Measurements from ENCODE around the gene STAB2.
"Not testable (repeated sequence)": the region's sequence is repeated elsewhere in the genome, so short reads cannot be mapped to it uniquely, and the experiment has no call there.

STAB2 gene

GRCh38 chr12:103634732-103635131 lies 47.7 kb downstream of the STAB2 start:
- Histone ChIP-seq H3K36me3 (ENCODE audit: insufficient read depth, low read length) (no peaks in the 10 kb centered on the region), H3K9ac (ENCODE audit: low read depth, low read length) (no peak overlapping the region), H3K9me3 (replicated peaks; ENCODE audit: low read length) (no peaks in the 10 kb centered on the region), H3K4me3 (ENCODE audit: low read length) (no peak overlapping the region), H3K4me1 (ENCODE audit: control insufficient read depth, insufficient read depth, low read length) (no peaks in the 10 kb centered on the region), H3K4me2 (ENCODE audit: low read length) (no peak overlapping the region), H3K27me3 (ENCODE audit: control insufficient read depth, insufficient read depth, low read length) (peaks cover 14% of the 10 kb centered on the region)

- Histone ChIP-seq H3K9ac (ENCODE audit: low read depth, low read length) (no peak overlapping the region), H3K4me1 (ENCODE audit: control insufficient read depth, insufficient read depth, low read length) (no peaks in the 10 kb centered on the region), H3K4me3 (ENCODE audit: low read length) (no peak overlapping the region), H3K4me2 (ENCODE audit: low read length) (no peak overlapping the region), H3K36me3 (ENCODE audit: insufficient read depth, low read length) (no peaks in the 10 kb centered on the region), H3K27me3 (ENCODE audit: control insufficient read depth, insufficient read depth, low read length) (peaks cover 14% of the 10 kb centered on the region), H3K9me3 (replicated peaks; ENCODE audit: low read length) (no peaks in the 10 kb centered on the region)
Observed at GRCh38 chr12:103635419-103635818, 48.3 kb downstream of the STAB2 start.

GRCh38 chr12:103637021-103637420 lies 49.9 kb downstream of the STAB2 start:
- no peak overlapping the region for H3K4me2 ChIP-seq (ENCODE audit: low read length)
- H3K27me3 ChIP-seq (ENCODE audit: control insufficient read depth, insufficient read depth, low read length): peaks cover 14% of the 10 kb centered on the region
- H3K9ac ChIP-seq (ENCODE audit: low read depth, low read length): no peak overlapping the region
- H3K4me1 ChIP-seq (ENCODE audit: control insufficient read depth, insufficient read depth, low read length): no peaks in the 10 kb centered on the region
- no peak overlapping the region for H3K4me3 ChIP-seq (ENCODE audit: low read length)
- no peaks in the 10 kb centered on the region for H3K36me3 ChIP-seq (ENCODE audit: insufficient read depth, low read length)
- no peaks in the 10 kb centered on the region for H3K9me3 ChIP-seq (replicated peaks; ENCODE audit: low read length)

GRCh38 chr12:103637429-103637828 lies 50.4 kb downstream of the STAB2 start:
- Histone ChIP-seq H3K36me3 (ENCODE audit: insufficient read depth, low read length) (no peaks in the 10 kb centered on the region), H3K4me3 (ENCODE audit: low read length) (no peak overlapping the region), H3K4me1 (ENCODE audit: control insufficient read depth, insufficient read depth, low read length) (no peaks in the 10 kb centered on the region), H3K27me3 (ENCODE audit: control insufficient read depth, insufficient read depth, low read length) (peaks cover 14% of the 10 kb centered on the region), H3K9me3 (replicated peaks; ENCODE audit: low read length) (no peaks in the 10 kb centered on the region), H3K4me2 (ENCODE audit: low read length) (no peak overlapping the region), H3K9ac (ENCODE audit: low read depth, low read length) (no peak overlapping the region)

GRCh38 chr12:103639983-103640382 lies 52.9 kb downstream of the STAB2 start:
- Histone ChIP-seq H3K9me3 (replicated peaks; ENCODE audit: low read length) (no peaks in the 10 kb centered on the region), H3K4me1 (ENCODE audit: control insufficient read depth, insufficient read depth, low read length) (no peaks in the 10 kb centered on the region), H3K27me3 (ENCODE audit: control insufficient read depth, insufficient read depth, low read length) (peaks cover 10% of the 10 kb centered on the region), H3K4me3 (ENCODE audit: low read length) (no peak overlapping the region), H3K4me2 (ENCODE audit: low read length) (no peak overlapping the region), H3K9ac (ENCODE audit: low read depth, low read length) (no peak overlapping the region), H3K36me3 (ENCODE audit: insufficient read depth, low read length) (no peaks in the 10 kb centered on the region)

GRCh38 chr12:103640410-103640809 lies 53.3 kb downstream of the STAB2 start:
- H3K4me2 ChIP-seq (ENCODE audit: low read length): no peak overlapping the region
- H3K36me3 ChIP-seq (ENCODE audit: insufficient read depth, low read length): no peaks in the 10 kb centered on the region
- no peak overlapping the region for H3K9ac ChIP-seq (ENCODE audit: low read depth, low read length)
- no peak overlapping the region for H3K4me3 ChIP-seq (ENCODE audit: low read length)
- H3K4me1 ChIP-seq (ENCODE audit: control insufficient read depth, insufficient read depth, low read length): no peaks in the 10 kb centered on the region
- H3K27me3 ChIP-seq (ENCODE audit: control insufficient read depth, insufficient read depth, low read length): peaks cover 10% of the 10 kb centered on the region
- no peaks in the 10 kb centered on the region for H3K9me3 ChIP-seq (replicated peaks; ENCODE audit: low read length)

GRCh38 chr12:103640831-103641230 lies 53.8 kb downstream of the STAB2 start:
- H3K9ac ChIP-seq (ENCODE audit: low read depth, low read length): no peak overlapping the region
- peaks cover 10% of the 10 kb centered on the region for H3K27me3 ChIP-seq (ENCODE audit: control insufficient read depth, insufficient read depth, low read length)
- H3K9me3 ChIP-seq (replicated peaks; ENCODE audit: low read length): no peaks in the 10 kb centered on the region
- no peaks in the 10 kb centered on the region for H3K36me3 ChIP-seq (ENCODE audit: insufficient read depth, low read length)
- H3K4me1 ChIP-seq (ENCODE audit: control insufficient read depth, insufficient read depth, low read length): no peaks in the 10 kb centered on the region
- H3K4me2 ChIP-seq (ENCODE audit: low read length): no peak overlapping the region
- no peak overlapping the region for H3K4me3 ChIP-seq (ENCODE audit: low read length)

- Histone ChIP-seq H3K4me2 (ENCODE audit: low read length) (no peak overlapping the region), H3K9ac (ENCODE audit: low read depth, low read length) (no peak overlapping the region), H3K4me3 (ENCODE audit: low read length) (no peak overlapping the region), H3K36me3 (ENCODE audit: insufficient read depth, low read length) (no peaks in the 10 kb centered on the region), H3K9me3 (replicated peaks; ENCODE audit: low read length) (no peaks in the 10 kb centered on the region), H3K27me3 (ENCODE audit: control insufficient read depth, insufficient read depth, low read length) (peaks cover 10% of the 10 kb centered on the region), H3K4me1 (ENCODE audit: control insufficient read depth, insufficient read depth, low read length) (peaks cover 5% of the 10 kb centered on the region)
Observed at GRCh38 chr12:103642240-103642864, 55.3 kb downstream of the STAB2 start.

- H3K9me3 ChIP-seq (replicated peaks; ENCODE audit: low read length): no peaks in the 10 kb centered on the region
- no peak overlapping the region for H3K4me3 ChIP-seq (ENCODE audit: low read length)
- no peak overlapping the region for H3K4me2 ChIP-seq (ENCODE audit: low read length)
- H3K36me3 ChIP-seq (ENCODE audit: insufficient read depth, low read length): no peaks in the 10 kb centered on the region
- H3K4me1 ChIP-seq (ENCODE audit: control insufficient read depth, insufficient read depth, low read length): peaks cover 5% of the 10 kb centered on the region
- no peaks in the 10 kb centered on the region for H3K27me3 ChIP-seq (ENCODE audit: control insufficient read depth, insufficient read depth, low read length)
- H3K9ac ChIP-seq (ENCODE audit: low read depth, low read length): no peak overlapping the region
Observed at GRCh38 chr12:103645202-103645601, 58.1 kb downstream of the STAB2 start.

GRCh38 chr12:103647267-103647666 lies 60.2 kb downstream of the STAB2 start:
- no peak overlapping the region for H3K9ac ChIP-seq (ENCODE audit: low read depth, low read length)
- no peaks in the 10 kb centered on the region for H3K36me3 ChIP-seq (ENCODE audit: insufficient read depth, low read length)
- H3K4me1 ChIP-seq (ENCODE audit: control insufficient read depth, insufficient read depth, low read length): peaks cover 5% of the 10 kb centered on the region
- no peak overlapping the region for H3K4me3 ChIP-seq (ENCODE audit: low read length)
- H3K4me2 ChIP-seq (ENCODE audit: low read length): no peak overlapping the region
- no peaks in the 10 kb centered on the region for H3K9me3 ChIP-seq (replicated peaks; ENCODE audit: low read length)
- no peaks in the 10 kb centered on the region for H3K27me3 ChIP-seq (ENCODE audit: control insufficient read depth, insufficient read depth, low read length)

- H3K9ac ChIP-seq (ENCODE audit: low read depth, low read length): no peak overlapping the region
- peaks cover 6% of the 10 kb centered on the region for H3K27me3 ChIP-seq (ENCODE audit: control insufficient read depth, insufficient read depth, low read length)
- no peak overlapping the region for H3K4me3 ChIP-seq (ENCODE audit: low read length)
- H3K4me1 ChIP-seq (ENCODE audit: control insufficient read depth, insufficient read depth, low read length): no peaks in the 10 kb centered on the region
- no peak overlapping the region for H3K4me2 ChIP-seq (ENCODE audit: low read length)
- no peaks in the 10 kb centered on the region for H3K9me3 ChIP-seq (replicated peaks; ENCODE audit: low read length)
- no peaks in the 10 kb centered on the region for H3K36me3 ChIP-seq (ENCODE audit: insufficient read depth, low read length)
Observed at GRCh38 chr12:103652808-103653207, 65.7 kb downstream of the STAB2 start.

- not testable (repeated sequence) for H3K4me1 ChIP-seq (ENCODE audit: control insufficient read depth, insufficient read depth, low read length); H3K4me2 ChIP-seq (ENCODE audit: low read length); H3K36me3 ChIP-seq (ENCODE audit: insufficient read depth, low read length); H3K9me3 ChIP-seq (replicated peaks; ENCODE audit: low read length); H3K4me3 ChIP-seq (ENCODE audit: low read length); H3K9ac ChIP-seq (ENCODE audit: low read depth, low read length)
- peaks cover 12% of the 10 kb centered on the region for H3K27me3 ChIP-seq (ENCODE audit: control insufficient read depth, insufficient read depth, low read length)
Observed at GRCh38 chr12:103653568-103654173, 66.6 kb downstream of the STAB2 start.

Measured in skeletal muscle satellite cell (primary cell).